Measurements from ENCODE around the gene RIMBP3B. TPM values are rescaled to one million over a fixed set of nuclear protein-coding genes. Genes with fewer than 3 reads are reported as not detected.
"Not testable (repeated sequence)": the region's sequence is repeated elsewhere in the genome, so short reads cannot be mapped to it uniquely, and the experiment has no call there.

RIMBP3B gene
- total and polyA plus RNA-seq, 2 of the 8 experiments (the other 6 are each of a cell fraction or from before 2014, with no cell fraction given), result 0.02 to 0.19 TPM

DNA sequence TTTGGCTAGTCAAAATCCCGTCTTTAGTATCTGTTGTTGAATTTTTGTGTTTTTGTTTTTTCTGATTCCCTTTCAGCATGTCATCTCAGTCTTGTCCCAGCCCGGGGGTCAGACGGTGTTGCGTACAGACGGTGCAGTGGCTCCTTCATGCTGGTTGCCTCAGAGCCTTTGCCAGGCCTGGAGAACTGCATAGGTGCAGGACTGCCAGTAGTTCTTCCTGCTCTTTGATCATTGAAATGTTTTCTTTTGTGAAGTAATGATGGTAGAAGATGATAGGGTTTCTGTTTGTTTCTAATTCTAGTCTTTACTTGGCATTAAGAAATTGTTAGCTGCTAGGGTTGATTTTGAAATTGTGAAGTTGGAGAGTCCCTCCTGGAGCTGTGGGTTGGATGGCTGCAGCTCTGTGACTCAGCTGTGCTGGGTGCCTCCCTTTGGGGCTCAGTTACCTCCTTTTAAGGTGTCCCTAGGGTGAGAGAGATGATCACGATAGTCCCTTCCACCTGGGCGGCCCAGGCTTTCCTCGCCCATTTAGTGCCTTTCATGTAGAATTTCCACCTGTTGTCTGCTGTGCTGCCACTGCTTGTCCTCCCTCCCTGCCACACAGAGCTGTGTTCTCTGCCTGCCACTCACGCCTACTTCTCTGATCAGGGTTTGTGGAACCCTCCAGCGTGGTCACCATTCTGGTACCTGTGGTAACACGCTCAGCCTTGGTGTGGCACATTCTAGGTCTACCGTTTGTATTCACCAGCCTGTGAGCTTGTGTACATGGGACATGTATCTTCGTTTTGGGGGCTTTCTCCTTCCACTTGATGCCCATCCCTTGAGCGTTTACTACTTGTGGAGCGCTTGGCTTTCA, 51.1 kb downstream of the RIMBP3B start:
- H4K5ac ChIP-seq (ENCODE audit: insufficient read length, low read depth, low read length); H2BK120ac ChIP-seq (replicated peaks; ENCODE audit: low read depth, low read length); H4K8ac ChIP-seq (ENCODE audit: extremely low read depth, insufficient read depth, low read length); H3K23me2 ChIP-seq (ENCODE audit: low read depth, low read length); H3K9ac ChIP-seq (replicated peaks in 1 of 4; ENCODE audit: extremely low read depth in 1 of 4, low read depth in 3 of 4, low read length in 3 of 4); H3K79me2 ChIP-seq (ENCODE audit: control insufficient read depth in 1 of 2, insufficient read depth in 2 of 2, low read length in 2 of 2); H3K4me3 ChIP-seq (ENCODE audit: extremely low read depth in 1 of 4, insufficient read depth in 2 of 4, low read depth in 3 of 4, low read length in 4 of 4); H2BK5ac ChIP-seq (ENCODE audit: low read depth, low read length); H2AFZ ChIP-seq (ENCODE audit: low read length); H2BK12ac ChIP-seq (ENCODE audit: low read depth, low read length); CTCF ChIA-PET (ENCODE audit: partially characterized antibody); H3K27ac ChIP-seq (ENCODE audit: low read depth, low read length); H3K79me1 ChIP-seq (ENCODE audit: low read depth, low read length); H4K20me1 ChIP-seq (replicated peaks in 1 of 2; ENCODE audit: control insufficient read depth in 1 of 2, insufficient read depth in 2 of 2, low read length in 2 of 2); H3K4me2 ChIP-seq (ENCODE audit: insufficient read depth in 1 of 2, low read depth in 2 of 2, low read length in 2 of 2); H3K14ac ChIP-seq (ENCODE audit: insufficient read length); H3K4me1 ChIP-seq (replicated peaks in 1 of 4; ENCODE audit: control insufficient read depth in 3 of 4, insufficient read depth in 4 of 4, low read length in 3 of 4); FAIRE-seq; H4K91ac ChIP-seq (replicated peaks; ENCODE audit: insufficient read length, low read length); DNase-seq (ENCODE audit: low read depth in 1 of 2, low spot score in 2 of 2); H3K27me3 ChIP-seq (replicated peaks in 1 of 4; ENCODE audit: control insufficient read depth in 3 of 4, extremely low read depth in 1 of 4, insufficient read depth in 3 of 4, low read length in 3 of 4); H3K23ac ChIP-seq (ENCODE audit: insufficient read length); H3K9me3 ChIP-seq (ENCODE audit: insufficient read depth in 2 of 2, low read depth in 1 of 2, low read length in 1 of 2); H2BK20ac ChIP-seq (ENCODE audit: low read length); H3K36me3 ChIP-seq (ENCODE audit: control insufficient read depth in 2 of 4, insufficient read depth in 4 of 4, low read length in 3 of 4); H2BK15ac ChIP-seq (ENCODE audit: low read length); H2AK5ac ChIP-seq (ENCODE audit: low read depth, low read length); POLR2A ChIA-PET (ENCODE audit: partially characterized antibody); H3K56ac ChIP-seq (replicated peaks; ENCODE audit: insufficient read length, low read depth, low read length); H3K18ac ChIP-seq (ENCODE audit: extremely low read depth, low read length); H3K4ac ChIP-seq (replicated peaks; ENCODE audit: insufficient read length, low read depth, low read length): not testable (repeated sequence)
- WGBS, 2 experiments (ENCODE audit: extremely low coverage in 1 of 2, insufficient coverage in 1 of 2, insufficient read length in 1 of 2, insufficient replicate concordance in 2 of 2, low coverage in 1 of 2, low lambda C conversion rate in 2 of 2, missing lambda C conversion rate in 1 of 2), result no CpG with 5 or more reads among the region's 15 CpGs
